GM13976 (cell line): ENCODE measurements around the gene OR6C65.
"Not testable (repeated sequence)": the region's sequence is repeated elsewhere in the genome, so short reads cannot be mapped to it uniquely, and the experiment has no call there.

Source experiments
- DNase-seq: peaks from one replicate; pipeline ENCODE4 v3.0.0; 2012; ENCODE audit warnings: low spot score
- in situ Hi-C: fragments of 300-500 bp; cut with MboI; formaldehyde crosslinking; loops from one replicate; pipeline ENCODE4 v1.12.0; 2022; ENCODE audit warnings: low sequenced_read_pairs, mixed read lengths, inconsistent platforms; ENCODE audit not compliant: unreplicated experiment
- TF ChIP-seq, protein P1 (sequence below): IDR thresholded peaks from 2 replicates; pipeline ENCODE4 v1.5.1; 2012; ENCODE audit warnings: borderline replicate concordance, mild to moderate bottlenecking; ENCODE audit not compliant: insufficient read depth; ENCODE audit errors: extremely low read depth, missing control alignments, control extremely low read depth

OR6C65 gene

DNA sequence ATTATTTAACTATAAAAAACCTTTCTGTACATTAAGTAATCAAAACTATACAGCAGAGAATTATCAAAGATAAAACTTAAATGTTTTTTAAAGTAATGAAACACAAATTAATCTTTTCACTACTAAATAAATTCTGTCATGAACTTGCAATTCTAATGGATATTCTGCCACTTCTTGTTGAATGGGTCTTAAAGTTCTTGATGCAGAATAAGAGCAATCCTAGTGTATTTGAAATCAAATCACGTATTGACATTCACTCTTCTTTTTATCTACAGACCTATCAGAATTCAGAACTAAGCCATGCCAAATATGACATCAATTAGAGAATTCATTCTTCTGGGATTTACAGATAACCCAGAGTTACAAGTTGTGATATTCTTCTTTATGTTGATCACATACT lies at the start of gene OR6C65:
TSS of gene OR6C65 (plus strand) at position 301 of the 400 bp plus-strand sequence. CDS start at position 301, 0 bp downstream.
- no peak for DNase-seq
- in situ Hi-C loops, result no loop called here
- TF ChIP-seq, protein P1, sequence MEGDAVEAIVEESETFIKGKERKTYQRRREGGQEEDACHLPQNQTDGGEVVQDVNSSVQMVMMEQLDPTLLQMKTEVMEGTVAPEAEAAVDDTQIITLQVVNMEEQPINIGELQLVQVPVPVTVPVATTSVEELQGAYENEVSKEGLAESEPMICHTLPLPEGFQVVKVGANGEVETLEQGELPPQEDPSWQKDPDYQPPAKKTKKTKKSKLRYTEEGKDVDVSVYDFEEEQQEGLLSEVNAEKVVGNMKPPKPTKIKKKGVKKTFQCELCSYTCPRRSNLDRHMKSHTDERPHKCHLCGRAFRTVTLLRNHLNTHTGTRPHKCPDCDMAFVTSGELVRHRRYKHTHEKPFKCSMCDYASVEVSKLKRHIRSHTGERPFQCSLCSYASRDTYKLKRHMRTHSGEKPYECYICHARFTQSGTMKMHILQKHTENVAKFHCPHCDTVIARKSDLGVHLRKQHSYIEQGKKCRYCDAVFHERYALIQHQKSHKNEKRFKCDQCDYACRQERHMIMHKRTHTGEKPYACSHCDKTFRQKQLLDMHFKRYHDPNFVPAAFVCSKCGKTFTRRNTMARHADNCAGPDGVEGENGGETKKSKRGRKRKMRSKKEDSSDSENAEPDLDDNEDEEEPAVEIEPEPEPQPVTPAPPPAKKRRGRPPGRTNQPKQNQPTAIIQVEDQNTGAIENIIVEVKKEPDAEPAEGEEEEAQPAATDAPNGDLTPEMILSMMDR, result no peak

DNA sequence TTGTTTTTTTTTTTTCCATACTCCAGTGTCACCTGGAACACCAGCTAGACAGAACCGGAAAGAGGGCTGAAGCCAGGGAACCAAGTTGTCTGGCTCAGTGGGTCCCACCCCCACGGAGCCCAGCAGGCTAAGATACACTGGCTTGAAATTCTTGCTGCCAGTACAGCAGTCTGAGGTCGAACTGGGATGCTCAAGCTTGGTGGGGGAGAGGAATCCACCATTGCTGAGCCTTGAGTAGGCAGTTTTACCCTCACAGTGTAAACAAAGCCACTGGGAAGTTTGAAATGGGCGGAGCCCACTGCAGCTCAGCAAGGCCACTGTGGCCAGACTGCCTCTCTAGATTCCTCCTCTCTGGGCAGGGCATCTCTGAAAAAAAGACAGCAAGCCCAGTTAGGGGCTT lies 45.0 kb upstream of the OR6C65 start:
- DNase-seq, result not testable (repeated sequence)

DNA sequence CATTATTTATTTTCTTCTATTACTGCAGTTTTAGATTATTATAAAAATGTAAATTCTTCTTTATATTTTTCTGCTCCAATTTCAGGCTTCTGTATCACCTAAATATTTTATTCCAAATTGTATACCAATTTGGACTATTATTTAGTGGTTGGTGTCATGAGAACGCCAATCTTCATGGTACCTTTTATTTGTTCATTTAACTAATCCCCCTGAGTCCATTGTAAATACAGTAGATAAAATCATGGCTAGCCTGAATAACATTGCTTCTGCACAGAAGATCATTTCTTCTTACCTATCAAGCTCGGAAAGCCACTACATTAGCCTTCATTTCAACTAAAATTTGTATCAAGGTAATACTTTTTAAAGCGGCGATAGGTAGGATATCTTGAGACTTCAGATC lies 37.7 kb upstream of the OR6C65 start, which contains the start of gene OR6C75:
TSS of gene OR6C75 (plus strand) at position 301 of the 400 bp plus-strand sequence. CDS start 2,136 bp downstream, outside the sequence.
- in situ Hi-C loops, result no loop called here
- DNase-seq, result no peak
- TF ChIP-seq, protein P1, result no peak

More for the DNA sequence above, 45.0 kb upstream of the OR6C65 start:
- in situ Hi-C loops, result not testable (repeated sequence)

DNA sequence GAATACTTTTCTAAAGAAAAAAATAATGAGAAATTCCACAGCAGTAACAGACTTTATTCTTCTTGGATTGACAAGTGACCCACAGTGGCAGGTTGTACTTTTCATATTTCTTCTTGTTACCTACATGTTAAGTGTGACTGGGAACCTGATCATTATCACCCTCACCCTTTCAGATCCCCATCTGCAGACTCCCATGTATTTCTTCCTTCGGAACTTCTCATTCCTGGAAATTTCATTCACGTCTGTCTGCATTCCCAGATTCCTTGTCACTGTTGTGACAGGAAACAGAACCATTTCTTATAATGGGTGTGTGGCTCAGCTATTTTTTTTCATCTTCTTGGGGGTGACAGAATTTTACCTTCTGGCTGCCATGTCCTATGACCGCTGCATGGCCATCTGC lies 35.2 kb upstream of the OR6C65 start:
- TF ChIP-seq, protein P1, result no peak
- DNase-seq, result no peak
- in situ Hi-C loops, result no loop called here

DNA sequence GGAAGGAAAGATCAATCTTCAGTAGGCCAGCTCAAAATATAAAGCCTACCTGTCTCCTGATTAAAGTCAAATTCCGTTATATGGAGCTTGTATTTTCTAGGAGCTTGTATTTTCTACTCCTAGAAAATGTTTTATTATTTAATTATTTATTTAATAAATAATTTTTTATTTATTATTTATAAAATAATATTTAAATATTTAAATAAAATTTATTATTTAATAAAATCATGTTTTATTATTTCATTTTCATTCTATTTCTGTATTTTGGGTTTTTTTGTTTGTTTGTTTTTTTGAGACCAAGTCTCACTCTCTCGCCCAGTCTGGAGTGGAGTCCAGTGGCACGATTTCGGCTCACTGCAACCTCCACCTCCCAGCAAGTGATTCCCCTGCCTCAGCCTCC lies 27.8 kb upstream of the OR6C65 start:
- no peak for DNase-seq
- in situ Hi-C loops, result no loop called here
- TF ChIP-seq, protein P1, result no peak

DNA sequence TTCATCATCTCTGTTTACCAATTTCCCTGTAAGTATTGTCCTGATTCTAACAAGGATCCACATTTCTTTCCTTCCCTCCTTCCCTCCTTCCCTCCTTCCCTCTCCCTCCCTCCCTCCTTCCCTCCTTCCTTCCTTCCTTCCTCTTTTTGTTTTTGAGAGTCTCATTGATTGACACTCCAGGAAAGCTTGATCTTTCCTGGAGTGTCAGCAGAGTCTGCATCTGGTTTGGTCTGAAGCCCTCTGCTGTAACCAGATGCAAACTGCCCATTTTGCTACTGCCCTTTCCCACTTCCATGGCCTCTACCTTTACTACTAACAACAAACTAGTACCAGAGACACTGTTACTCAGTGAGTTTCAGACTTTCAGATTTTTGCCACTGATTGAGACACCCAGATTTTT lies 14.4 kb upstream of the OR6C65 start:
- TF ChIP-seq, protein P1, result no peak
- no peak for DNase-seq

DNA sequence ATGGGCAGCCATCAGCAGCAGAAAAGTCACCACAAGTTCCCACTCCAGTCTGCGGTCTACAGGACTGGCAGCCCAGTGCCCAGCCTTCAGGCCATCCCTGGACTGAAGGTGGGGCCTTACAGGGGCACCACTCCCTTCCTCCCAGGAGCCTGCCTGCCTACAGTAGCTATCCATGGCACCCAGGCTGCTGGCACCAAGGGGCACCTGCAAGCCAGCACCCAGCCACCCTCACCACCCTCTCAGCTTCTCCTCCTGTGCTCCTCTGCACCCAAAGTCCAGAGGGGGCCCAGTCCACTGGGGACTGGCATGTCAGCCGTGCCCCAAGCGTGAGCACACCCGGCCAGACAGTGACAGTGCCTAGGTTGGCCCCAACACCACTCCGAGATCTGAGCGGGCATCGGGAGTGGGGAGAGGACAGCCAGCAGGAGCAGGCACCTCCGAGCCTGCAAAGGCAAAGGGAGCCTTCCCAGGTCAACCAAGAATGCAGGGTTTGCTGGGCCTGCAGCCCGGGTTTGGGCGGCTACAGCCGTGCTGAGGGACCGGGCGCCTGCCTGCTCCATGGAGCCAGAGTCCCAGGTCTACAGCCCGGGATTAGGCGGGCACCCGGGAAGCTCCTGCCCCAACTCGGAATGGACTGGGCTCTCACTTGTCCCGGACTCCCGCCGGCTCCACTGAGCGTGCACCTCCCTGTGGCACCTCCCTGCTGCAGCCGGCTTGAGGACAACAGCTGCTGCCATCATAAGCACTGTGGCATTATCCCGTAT lies 8.1 kb upstream of the OR6C65 start:
- TF ChIP-seq, protein P1, result no peak
- in situ Hi-C loops, result no loop called here
- DNase-seq, result no peak

More for the DNA sequence above, 14.4 kb upstream of the OR6C65 start:
- in situ Hi-C loops, result no loop called here
